ENCODE data around the gene USP36.
A peak's percentile ranks its signal among the peaks of the same experiment; 100 is the strongest.
"Not testable (repeated sequence)": the region's sequence is repeated elsewhere in the genome, so short reads cannot be mapped to it uniquely, and the experiment has no call there.

Gene USP36

GRCh38 chr17:78868391-78868790 is 27.8 kb upstream of the USP36 start:
- no peak overlapping the region for H3K9ac ChIP-seq (ENCODE audit: low read length)
- H3K36me3 ChIP-seq (ENCODE audit: low read length): no peaks in the 10 kb centered on the region
- no peaks in the 10 kb centered on the region for H3K79me2 ChIP-seq (ENCODE audit: insufficient read depth, low read length)
- no peaks in the 10 kb centered on the region for H4K20me1 ChIP-seq (ENCODE audit: low read depth, low read length)
- no peak for TF ChIP-seq EZH2phosphoT487 (conservative IDR thresholded peaks at IDR 0.05; ENCODE audit: low read length)
- TF ChIP-seq CTCF (IDR thresholded peaks at IDR 0.05; ENCODE audit: insufficient read depth, low read length, poor library complexity, severe bottlenecking): no peak
- H3K27ac ChIP-seq (ENCODE audit: low read depth, low read length): no peak overlapping the region
- no peaks in the 10 kb centered on the region for H3K9me2 ChIP-seq (replicated peaks; ENCODE audit: insufficient read depth, low read length)
- no peak overlapping the region for H3K4me3 ChIP-seq (ENCODE audit: insufficient read depth, low read length, poor library complexity, severe bottlenecking)
- H2AFZ ChIP-seq (ENCODE audit: low read depth, low read length, severe bottlenecking): no peak overlapping the region
- no peaks in the 10 kb centered on the region for H3K27me3 ChIP-seq (ENCODE audit: low read length)
- H3K9me3 ChIP-seq (ENCODE audit: insufficient read depth, low read length): no peaks in the 10 kb centered on the region
- no peaks in the 10 kb centered on the region for H3F3A ChIP-seq (ENCODE audit: insufficient read depth)
- no peak overlapping the region for H3K4me2 ChIP-seq (ENCODE audit: low read depth, low read length, poor library complexity, severe bottlenecking)

- H3K36me3 ChIP-seq (ENCODE audit: low read length); H3K9me2 ChIP-seq (replicated peaks; ENCODE audit: insufficient read depth, low read length); H4K20me1 ChIP-seq (ENCODE audit: low read depth, low read length); H3K4me3 ChIP-seq (ENCODE audit: insufficient read depth, low read length, poor library complexity, severe bottlenecking); H3K4me2 ChIP-seq (ENCODE audit: low read depth, low read length, poor library complexity, severe bottlenecking); H3K27ac ChIP-seq (ENCODE audit: low read depth, low read length); H2AFZ ChIP-seq (ENCODE audit: low read depth, low read length, severe bottlenecking); H3K79me2 ChIP-seq (ENCODE audit: insufficient read depth, low read length); H3K27me3 ChIP-seq (ENCODE audit: low read length); H3K9me3 ChIP-seq (ENCODE audit: insufficient read depth, low read length); H3F3A ChIP-seq (ENCODE audit: insufficient read depth); H3K9ac ChIP-seq (ENCODE audit: low read length): not testable (repeated sequence)
Measured at GRCh38 chr17:78867046-78867445, 26.4 kb upstream of the USP36 start.

- H3K4me2 ChIP-seq (ENCODE audit: low read depth, low read length, poor library complexity, severe bottlenecking): no peak overlapping the region
- H3K36me3 ChIP-seq (ENCODE audit: low read length): no peaks in the 10 kb centered on the region
- H3K79me2 ChIP-seq (ENCODE audit: insufficient read depth, low read length): no peaks in the 10 kb centered on the region
- H3K4me3 ChIP-seq (ENCODE audit: insufficient read depth, low read length, poor library complexity, severe bottlenecking): no peak overlapping the region
- no peak overlapping the region for H2AFZ ChIP-seq (ENCODE audit: low read depth, low read length, severe bottlenecking)
- H3K9me3 ChIP-seq (ENCODE audit: insufficient read depth, low read length): no peaks in the 10 kb centered on the region
- no peaks in the 10 kb centered on the region for H4K20me1 ChIP-seq (ENCODE audit: low read depth, low read length)
- H3K27ac ChIP-seq (ENCODE audit: low read depth, low read length): no peak overlapping the region
- H3K27me3 ChIP-seq (ENCODE audit: low read length): no peaks in the 10 kb centered on the region
- no peaks in the 10 kb centered on the region for H3F3A ChIP-seq (ENCODE audit: insufficient read depth)
- TF ChIP-seq CTCF (IDR thresholded peaks at IDR 0.05; ENCODE audit: insufficient read depth, low read length, poor library complexity, severe bottlenecking): peak; percentile 50
- no peak for TF ChIP-seq EZH2phosphoT487 (conservative IDR thresholded peaks at IDR 0.05; ENCODE audit: low read length)
- H3K9ac ChIP-seq (ENCODE audit: low read length): no peak overlapping the region
- H3K9me2 ChIP-seq (replicated peaks; ENCODE audit: insufficient read depth, low read length): no peaks in the 10 kb centered on the region
Measured at GRCh38 chr17:78865682-78866390, 25.2 kb upstream of the USP36 start.

- Histone ChIP-seq H3K79me2 (ENCODE audit: insufficient read depth, low read length) (no peaks in the 10 kb centered on the region), H3K4me2 (ENCODE audit: low read depth, low read length, poor library complexity, severe bottlenecking) (no peak overlapping the region), H3K27me3 (ENCODE audit: low read length) (no peaks in the 10 kb centered on the region), H3K9ac (ENCODE audit: low read length) (no peak overlapping the region), H3K27ac (ENCODE audit: low read depth, low read length) (no peak overlapping the region), H3K9me2 (replicated peaks; ENCODE audit: insufficient read depth, low read length) (no peaks in the 10 kb centered on the region), H2AFZ (ENCODE audit: low read depth, low read length, severe bottlenecking) (no peak overlapping the region), H3K9me3 (ENCODE audit: insufficient read depth, low read length) (no peaks in the 10 kb centered on the region), H4K20me1 (ENCODE audit: low read depth, low read length) (no peaks in the 10 kb centered on the region), H3F3A (ENCODE audit: insufficient read depth) (no peaks in the 10 kb centered on the region), H3K36me3 (ENCODE audit: low read length) (no peaks in the 10 kb centered on the region), H3K4me3 (ENCODE audit: insufficient read depth, low read length, poor library complexity, severe bottlenecking) (no peak overlapping the region)
- no peak for TF ChIP-seq CTCF (IDR thresholded peaks at IDR 0.05; ENCODE audit: insufficient read depth, low read length, poor library complexity, severe bottlenecking)
- TF ChIP-seq EZH2phosphoT487 (conservative IDR thresholded peaks at IDR 0.05; ENCODE audit: low read length): no peak
Measured at GRCh38 chr17:78864117-78864516, 23.5 kb upstream of the USP36 start.

All from SU-DHL-6 (cell line).